ENCODE results near the gene PRR30.
A peak's percentile ranks its signal among the peaks of the same experiment; 100 is the strongest.
"Not testable (repeated sequence)": the region's sequence is repeated elsewhere in the genome, so short reads cannot be mapped to it uniquely, and the experiment has no call there.

The PRR30 gene

DNA sequence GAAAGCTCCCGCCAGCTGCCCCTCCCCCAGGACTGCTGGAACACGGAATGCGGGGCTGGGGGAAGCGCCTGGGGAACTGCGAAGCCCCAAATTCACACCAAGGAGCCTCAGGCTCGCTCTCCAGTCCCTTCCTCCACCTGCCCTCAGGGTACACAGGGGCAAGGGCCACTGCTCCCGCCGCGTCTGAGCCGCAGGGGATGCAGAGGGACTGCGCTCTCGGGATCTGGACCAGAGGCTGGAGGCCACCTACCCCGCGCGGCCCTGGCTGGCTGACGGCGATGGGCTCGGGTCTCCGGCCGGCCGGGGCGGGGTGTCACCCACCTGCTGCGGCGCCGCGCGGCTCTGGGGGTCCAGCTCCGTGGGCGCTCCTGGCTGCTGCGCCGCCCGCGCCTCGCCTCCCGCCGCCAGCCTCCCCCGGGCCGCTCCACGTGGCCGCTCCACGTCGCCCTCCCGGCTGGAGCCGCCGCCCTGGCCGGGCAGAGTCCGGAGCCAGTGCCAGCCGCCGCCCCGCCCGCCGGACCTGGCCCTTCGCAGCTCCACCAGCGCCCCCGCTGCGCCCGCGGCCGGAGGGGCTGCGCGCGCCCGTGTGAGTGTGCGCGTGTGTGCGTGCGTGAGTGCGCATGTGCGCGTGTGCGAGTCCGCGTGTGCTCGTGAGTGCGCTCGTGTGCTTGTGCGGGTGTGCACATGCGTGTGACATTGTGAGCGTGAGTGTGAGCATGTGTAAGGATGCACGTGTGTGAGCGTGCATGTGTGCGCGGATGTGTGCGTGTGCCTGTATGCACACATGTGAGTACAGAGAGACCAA is 20.5 kb downstream of the PRR30 start, which contains the start of gene CGREF1:
Gene CGREF1, minus strand, starts transcription at position 604 of the 805 bp plus-strand sequence. CDS start 14,762 bp downstream, outside the sequence.
- no peak for DNase-seq (ENCODE audit: low spot score)
- Histone ChIP-seq H3K27ac (no peak within 1 kb of the TSS), H3K4me3 (peak within 1 kb of the TSS; percentile 74)
- TF ChIP-seq, protein P1, sequence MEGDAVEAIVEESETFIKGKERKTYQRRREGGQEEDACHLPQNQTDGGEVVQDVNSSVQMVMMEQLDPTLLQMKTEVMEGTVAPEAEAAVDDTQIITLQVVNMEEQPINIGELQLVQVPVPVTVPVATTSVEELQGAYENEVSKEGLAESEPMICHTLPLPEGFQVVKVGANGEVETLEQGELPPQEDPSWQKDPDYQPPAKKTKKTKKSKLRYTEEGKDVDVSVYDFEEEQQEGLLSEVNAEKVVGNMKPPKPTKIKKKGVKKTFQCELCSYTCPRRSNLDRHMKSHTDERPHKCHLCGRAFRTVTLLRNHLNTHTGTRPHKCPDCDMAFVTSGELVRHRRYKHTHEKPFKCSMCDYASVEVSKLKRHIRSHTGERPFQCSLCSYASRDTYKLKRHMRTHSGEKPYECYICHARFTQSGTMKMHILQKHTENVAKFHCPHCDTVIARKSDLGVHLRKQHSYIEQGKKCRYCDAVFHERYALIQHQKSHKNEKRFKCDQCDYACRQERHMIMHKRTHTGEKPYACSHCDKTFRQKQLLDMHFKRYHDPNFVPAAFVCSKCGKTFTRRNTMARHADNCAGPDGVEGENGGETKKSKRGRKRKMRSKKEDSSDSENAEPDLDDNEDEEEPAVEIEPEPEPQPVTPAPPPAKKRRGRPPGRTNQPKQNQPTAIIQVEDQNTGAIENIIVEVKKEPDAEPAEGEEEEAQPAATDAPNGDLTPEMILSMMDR (IDR thresholded peaks at IDR 0.05) = no peak

DNA sequence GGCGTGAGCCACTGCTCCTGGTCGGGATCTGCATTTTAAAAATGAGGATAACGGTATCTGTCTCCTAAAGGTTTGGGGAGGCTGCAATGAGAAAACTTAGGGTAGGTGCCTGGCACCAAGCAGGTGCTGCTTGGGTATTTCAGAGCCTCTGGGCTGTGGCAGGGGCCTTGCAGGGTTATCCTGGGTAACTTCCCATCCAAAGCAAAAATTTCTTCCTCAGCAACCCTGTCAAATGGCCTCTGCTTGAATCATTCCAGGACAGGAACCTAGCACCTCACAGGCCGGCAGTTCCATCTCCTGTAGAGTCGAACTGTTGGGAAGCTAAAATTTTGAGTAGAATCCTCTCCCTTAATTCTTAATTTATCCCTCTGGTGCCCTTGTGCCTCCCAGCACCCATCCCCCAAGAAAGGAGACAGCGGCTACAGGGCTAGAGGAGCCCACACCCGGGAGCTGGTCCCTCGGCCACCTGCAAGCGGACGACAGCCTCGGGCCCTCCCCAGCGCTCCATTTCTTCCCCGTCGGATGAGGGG is 21.1 kb downstream of the PRR30 start:
- DNase-seq (ENCODE audit: low spot score) = no peak
- Histone ChIP-seq H3K4me3 (peak overlapping the region; percentile 74), H3K27ac (no peak overlapping the region)
- TF ChIP-seq, protein P1 (IDR thresholded peaks at IDR 0.05) = no peak

DNA sequence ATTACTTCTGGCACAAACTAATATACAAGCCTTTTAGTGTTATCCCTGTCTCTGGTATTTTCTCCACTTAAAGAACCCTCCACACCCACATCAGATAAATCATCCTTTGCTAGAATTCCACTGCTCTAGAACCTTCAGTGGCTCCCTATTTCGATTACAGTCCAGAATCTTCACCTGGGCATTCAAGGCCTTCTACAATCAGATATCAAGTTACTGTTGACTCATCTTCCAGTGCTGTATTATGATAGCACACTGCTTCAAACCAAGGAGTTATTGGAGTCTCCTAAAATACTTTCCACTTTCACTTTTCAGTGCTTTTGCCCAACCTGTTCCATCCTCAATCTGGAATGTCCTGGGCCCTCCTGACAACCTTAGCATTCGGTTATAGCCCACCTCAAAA is 23.7 kb downstream of the PRR30 start:
- H3K4me3 ChIP-seq = no peak overlapping the region
- no peak overlapping the region for H3K27ac ChIP-seq
- TF ChIP-seq, protein P1 (IDR thresholded peaks at IDR 0.05) = no peak
- no peak for DNase-seq (ENCODE audit: low spot score)

DNA sequence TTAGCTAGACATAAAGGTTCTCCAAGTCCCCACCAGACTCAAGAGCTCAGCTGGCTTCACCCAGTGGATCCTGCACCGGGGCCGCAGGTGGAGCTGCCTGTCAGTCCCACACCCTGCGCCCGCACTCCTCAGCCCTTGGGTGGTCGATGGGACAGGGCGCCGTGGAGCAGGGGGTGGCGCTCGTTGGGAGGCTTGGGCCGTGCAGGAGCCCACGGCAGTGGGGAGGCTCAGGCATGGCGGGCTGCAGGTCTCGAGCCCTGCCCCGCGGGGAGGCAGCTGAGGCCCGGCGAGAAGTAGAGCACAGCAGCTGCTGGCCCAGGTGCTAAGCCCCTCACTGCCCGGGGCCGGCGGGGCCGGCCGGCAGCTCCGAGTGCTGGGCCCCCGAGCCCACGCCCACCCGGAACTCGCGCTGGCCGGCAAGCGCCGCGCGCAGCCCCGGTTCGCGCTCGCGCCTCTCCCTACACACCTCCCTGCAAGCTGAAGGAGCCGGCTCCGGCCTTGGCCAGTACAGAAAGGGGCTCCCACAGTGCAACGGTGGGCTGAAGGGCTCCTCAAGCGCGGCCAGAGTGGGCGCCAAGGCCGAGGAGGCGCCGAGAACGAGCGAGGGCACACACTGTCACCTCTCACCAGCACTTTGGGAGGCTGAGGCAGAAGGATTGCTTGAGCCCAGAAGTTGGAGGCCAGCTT is 27.7 kb downstream of the PRR30 start:
- not testable (repeated sequence) for H3K27ac ChIP-seq; DNase-seq (ENCODE audit: low spot score); H3K4me3 ChIP-seq

DNA sequence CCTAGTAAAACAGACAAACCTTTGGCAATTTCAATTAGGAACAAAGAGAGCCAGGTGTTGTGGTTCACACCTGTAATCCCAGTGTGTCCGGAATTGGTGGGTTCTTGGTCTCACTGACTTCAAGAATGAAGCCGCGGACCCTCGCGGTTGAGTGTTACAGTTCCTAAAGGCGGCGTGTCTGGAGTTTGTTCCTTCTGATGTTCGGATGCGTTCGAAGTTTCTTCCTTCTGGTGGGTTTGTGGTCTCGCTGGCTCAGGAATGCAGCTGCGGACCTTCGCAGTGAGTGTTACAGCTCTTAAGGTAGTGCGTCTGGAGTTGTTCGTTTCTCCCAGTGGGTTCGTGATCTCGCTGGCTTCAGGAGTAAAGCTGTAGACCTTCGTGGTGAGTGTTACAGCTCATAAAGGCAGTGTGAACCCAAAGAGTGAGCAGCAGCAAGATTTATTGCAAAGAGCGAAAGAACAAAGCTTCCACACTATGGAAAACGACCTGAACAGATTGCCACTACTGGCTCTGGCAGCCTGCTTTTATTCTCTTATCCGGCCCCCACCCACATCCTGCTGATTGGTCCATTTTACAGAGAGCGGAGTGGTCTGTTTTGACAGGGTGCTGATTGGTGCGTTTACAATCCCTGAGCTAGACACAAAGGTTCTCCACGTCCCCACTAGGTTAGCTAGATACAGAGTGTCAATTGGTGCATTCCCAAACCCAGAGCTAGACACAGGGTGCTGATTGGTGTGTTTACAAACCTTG is 28.4 kb downstream of the PRR30 start:
- H3K27ac ChIP-seq; DNase-seq (ENCODE audit: low spot score): not testable (repeated sequence)

DNA sequence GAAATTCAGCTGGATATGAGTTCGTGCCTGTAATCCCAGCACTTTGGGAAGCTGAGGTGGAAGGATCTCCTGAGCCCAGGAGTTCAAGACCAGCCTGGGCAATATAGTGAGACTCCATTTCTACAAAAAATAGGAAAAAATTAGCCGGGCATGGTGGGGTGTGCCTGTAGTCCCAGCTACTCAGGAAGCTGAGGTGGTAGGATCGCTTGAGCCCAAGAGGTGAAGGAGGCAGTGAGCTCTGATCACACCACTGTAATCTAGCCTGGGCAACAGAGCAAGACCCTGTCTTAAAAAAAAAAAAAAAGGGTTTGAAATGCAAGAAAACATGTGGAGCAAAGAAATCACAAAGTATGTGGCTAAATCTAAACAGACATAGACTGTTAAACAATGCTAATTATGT is 30.1 kb downstream of the PRR30 start:
- TF ChIP-seq, protein P1 (IDR thresholded peaks at IDR 0.05) = no peak
- H3K27ac ChIP-seq = no peak overlapping the region
- DNase-seq (ENCODE audit: low spot score) = no peak
- no peak overlapping the region for H3K4me3 ChIP-seq

More for the DNA sequence above, 28.4 kb downstream of the PRR30 start:
- H3K4me3 ChIP-seq = not testable (repeated sequence)

DNA sequence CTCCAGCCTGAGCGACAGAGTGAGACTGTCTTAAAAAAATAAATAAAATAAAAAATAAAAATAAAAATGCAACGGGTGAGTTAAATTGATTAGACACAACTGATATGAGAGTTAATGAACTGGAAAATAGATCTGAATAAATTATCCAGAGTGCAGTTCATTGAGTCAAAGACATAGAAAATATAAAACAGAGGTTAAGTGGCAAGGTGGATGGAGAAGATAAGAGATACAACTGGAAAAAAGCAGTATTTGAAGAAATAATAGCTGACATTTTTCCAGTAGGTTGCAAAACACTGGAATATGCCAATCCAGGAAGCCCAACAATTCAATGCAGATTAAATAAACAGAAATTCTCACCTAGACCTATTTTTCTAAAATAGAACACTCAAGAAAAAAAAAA is 31.0 kb downstream of the PRR30 start:
- TF ChIP-seq, protein P1 (IDR thresholded peaks at IDR 0.05) = no peak
- no peak overlapping the region for H3K4me3 ChIP-seq
- no peak for DNase-seq (ENCODE audit: low spot score)
- H3K27ac ChIP-seq = no peak overlapping the region

All from coronary artery (tissue), 2 donors.